Uterus (tissue), 4 donors: ENCODE measurements around the gene CD4. TPM values are rescaled to one million over a fixed set of nuclear protein-coding genes. Genes with fewer than 3 reads are reported as not detected.

Source experiments
- DNase-seq, 2 donors: peaks; one replicate each; pipeline ENCODE4 v3.0.0-alpha.2; 2019 to 2020
- H3K27ac ChIP-seq, 2 donors: fragments of 200-600 bp; sonication (generic); 1 replicate in 1 of 2; 2 replicates in 1 of 2; pipeline ENCODE4 v1.5.1; 2016 to 2018
- H3K27me3 ChIP-seq, 2 donors: fragments of 200-600 bp; sonication (generic); one replicate each; pipeline ENCODE4 v1.5.1; 2018 to 2019; ENCODE audit warnings: control low read depth in 1 of 2
- H3K36me3 ChIP-seq, 2 donors: fragments of 200-600 bp; sonication (generic); one replicate each; pipeline ENCODE4 v1.5.1; 2019; ENCODE audit warnings: control low read depth in 1 of 2
- H3K4me1 ChIP-seq, 2 donors: fragments of 200-600 bp; sonication (generic); one replicate each; pipeline ENCODE4 v1.5.1; 2018 to 2019; ENCODE audit warnings: control low read depth in 1 of 2
- H3K4me3 ChIP-seq, 2 donors: fragments of 200-600 bp; sonication (generic); 1 replicate in 1 of 2; 2 replicates in 1 of 2; pipeline ENCODE4 v1.5.1; 2018 to 2019; ENCODE audit warnings: mild to moderate bottlenecking in 1 of 2
- H3K9me3 ChIP-seq, 2 donors: fragments of 200-600 bp; sonication (generic); one replicate each; pipeline ENCODE4 v1.5.1; 2019; ENCODE audit warnings: control low read depth in 1 of 2
- CTCF ChIP-seq, 4 experiments: fragments of 200-600 bp in 2 of 4; fragments of 450-650 bp in 2 of 4; sonication (generic) in 2 of 4; IDR thresholded peaks; one replicate each; pipeline ENCODE4 v1.5.1; 2016 to 2019; ENCODE audit warnings: antibody characterized with exemption in 4 of 4, mild to moderate bottlenecking in 2 of 4, moderate library complexity in 1 of 4
- POLR2A ChIP-seq, 2 donors: fragments of 450-650 bp; IDR thresholded peaks; one replicate each; pipeline ENCODE4 v1.6.1; 2016; ENCODE audit warnings: antibody characterized with exemption in 2 of 2, mild to moderate bottlenecking in 1 of 2, moderate library complexity in 1 of 2
- intact Hi-C: fragments of 100-400 bp; cut with DNase I; formaldehyde crosslinking; loops from one replicate; pipeline ENCODE4 v1.15.1; 2023; ENCODE audit warnings: low total_unique reads
- total RNA-seq, 4 donors: library from RNA; depleted of rRNA in 3 of 4; stranded (reverse); fragments of >200 nt in 3 of 4; gene quantifications; one replicate each; pipeline versions ENCODE4 v1.1.0 to v1.2.4, GENCODE V29; 2014 to 2023
- donor health status: DM: yes; HTN: yes; CAD: no.

CD4 gene
- total RNA-seq, 4 donors from 2014 or later = 1.0 to 24.3 (median 10.4) TPM

GRCh38 chr12:6796576-6796975 is 7.2 kb downstream of the CD4 start:
- H3K27ac ChIP-seq = no peak overlapping the region
- intact Hi-C loops = no loop called here
- TF ChIP-seq CTCF (IDR thresholded peaks at IDR 0.05) = no peak
- TF ChIP-seq POLR2A (IDR thresholded peaks at IDR 0.05) = no peak
- no peak for DNase-seq
- no peaks in the 10 kb centered on the region for H3K9me3 ChIP-seq
- H3K27me3 ChIP-seq = no peaks in the 10 kb centered on the region
- no peaks in the 10 kb centered on the region for H3K4me1 ChIP-seq
- H3K36me3 ChIP-seq = no peaks in the 10 kb centered on the region
- no peak overlapping the region for H3K4me3 ChIP-seq

DNA sequence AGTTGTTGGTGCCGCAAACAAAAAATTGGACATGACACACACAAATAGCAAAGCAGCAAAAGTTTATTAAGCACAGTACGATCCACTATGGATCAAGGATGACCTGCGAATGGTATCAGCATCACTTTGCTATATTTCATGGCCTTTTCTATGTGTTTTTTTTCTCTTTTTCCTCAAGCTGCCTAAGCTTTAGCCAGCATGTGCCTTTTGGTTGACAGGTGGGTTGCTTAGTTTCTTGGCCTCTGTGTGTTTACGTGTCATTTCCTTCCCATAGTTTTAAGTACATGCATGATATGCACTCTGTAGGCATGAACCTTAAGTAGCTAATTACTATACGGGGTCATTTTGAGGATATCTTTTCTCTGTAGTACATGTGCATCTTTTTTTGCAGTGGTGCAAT is 9.8 kb downstream of the CD4 start:
- no peak for DNase-seq
- TF ChIP-seq POLR2A (IDR thresholded peaks at IDR 0.05) (no peak), CTCF (IDR thresholded peaks at IDR 0.05) (no peak)

DNA sequence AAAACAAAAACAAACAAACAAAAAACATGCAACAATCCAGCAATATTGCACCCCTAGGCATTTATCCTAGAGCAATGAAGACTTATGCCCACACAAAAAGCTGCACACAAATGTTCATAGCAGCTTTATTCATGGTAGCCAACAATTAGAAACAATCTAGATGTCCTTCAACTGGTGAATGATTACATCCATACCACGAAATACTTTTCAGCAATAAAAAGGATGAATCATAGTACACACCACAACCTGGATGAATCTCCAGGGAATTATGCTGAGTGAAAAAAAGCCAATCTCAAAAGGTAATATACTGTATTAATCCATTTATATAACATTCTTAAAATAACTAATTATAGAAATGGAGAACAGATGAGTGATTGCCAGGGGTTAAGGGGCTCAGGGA is 17.8 kb downstream of the CD4 start:
- DNase-seq = no peak
- Histone ChIP-seq H3K4me1 (no peaks in the 10 kb centered on the region), H3K36me3 (no peaks in the 10 kb centered on the region), H3K27ac (no peak overlapping the region), H3K9me3 (no peaks in the 10 kb centered on the region), H3K27me3 (no peaks in the 10 kb centered on the region), H3K4me3 (no peak overlapping the region)
- TF ChIP-seq CTCF (IDR thresholded peaks at IDR 0.05) (no peak), POLR2A (IDR thresholded peaks at IDR 0.05) (no peak)
- intact Hi-C loops = no loop called here

More for the DNA sequence above, 9.8 kb downstream of the CD4 start:
- H3K4me3 ChIP-seq = no peak overlapping the region
- H3K9me3 ChIP-seq = no peaks in the 10 kb centered on the region
- no peaks in the 10 kb centered on the region for H3K4me1 ChIP-seq
- H3K27ac ChIP-seq = no peak overlapping the region
- H3K36me3 ChIP-seq = no peaks in the 10 kb centered on the region
- intact Hi-C loops = no loop called here
- no peaks in the 10 kb centered on the region for H3K27me3 ChIP-seq

DNA sequence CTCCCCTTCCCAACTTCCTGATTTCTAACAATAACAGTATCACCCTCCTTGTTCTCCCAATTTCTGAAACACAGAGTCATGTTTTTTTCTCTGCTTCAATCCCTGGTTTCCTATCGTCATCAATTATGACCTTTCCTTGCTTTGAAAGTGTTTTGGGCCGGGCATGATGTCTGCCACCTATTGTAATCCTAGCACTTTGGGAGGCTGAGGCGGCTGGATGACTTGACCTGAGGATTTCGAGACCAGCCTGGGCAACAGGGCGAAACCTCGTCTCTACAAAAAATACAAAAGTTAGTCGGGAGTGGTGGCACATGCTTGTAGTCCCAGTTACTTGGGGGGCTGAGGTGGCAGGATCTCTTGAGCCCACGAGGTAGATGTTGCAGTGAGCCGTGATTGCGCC is 19.7 kb downstream of the CD4 start:
- H3K27me3 ChIP-seq = no peaks in the 10 kb centered on the region
- no peak overlapping the region for H3K27ac ChIP-seq
- DNase-seq = no peak
- H3K4me1 ChIP-seq = no peaks in the 10 kb centered on the region
- intact Hi-C loops = no loop called here
- H3K4me3 ChIP-seq = no peak overlapping the region
- H3K36me3 ChIP-seq = no peaks in the 10 kb centered on the region
- no peak for TF ChIP-seq POLR2A (IDR thresholded peaks at IDR 0.05)
- TF ChIP-seq CTCF (IDR thresholded peaks at IDR 0.05) = no peak
- no peaks in the 10 kb centered on the region for H3K9me3 ChIP-seq

DNA sequence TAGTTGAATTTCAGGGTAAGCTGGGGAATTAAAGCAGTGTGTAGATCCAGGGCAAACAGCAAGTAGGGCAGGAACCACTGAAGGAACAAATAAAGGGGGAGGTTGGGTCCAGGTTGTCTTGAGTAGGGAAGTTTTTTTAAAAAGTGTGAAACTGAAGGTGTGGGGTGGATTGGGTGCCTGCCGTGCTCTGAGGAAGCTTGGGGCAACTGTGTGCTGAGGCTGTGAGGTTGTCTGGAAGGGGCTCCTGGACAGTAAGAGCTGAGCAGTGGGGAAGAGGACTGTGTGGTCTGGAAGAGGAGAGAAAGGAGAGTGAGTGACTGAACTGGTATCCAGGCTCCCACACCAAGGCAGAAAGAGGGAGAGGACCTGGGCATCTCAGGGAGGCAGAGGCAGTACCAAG is 21.4 kb downstream of the CD4 start:
- Histone ChIP-seq H3K4me3 (no peak overlapping the region), H3K9me3 (no peaks in the 10 kb centered on the region), H3K27me3 (no peaks in the 10 kb centered on the region), H3K4me1 (no peaks in the 10 kb centered on the region), H3K27ac (no peak overlapping the region), H3K36me3 (no peaks in the 10 kb centered on the region)
- intact Hi-C loops = no loop called here
- TF ChIP-seq CTCF (IDR thresholded peaks at IDR 0.05) (no peak), POLR2A (IDR thresholded peaks at IDR 0.05) (no peak)
- DNase-seq = no peak
